ENCODE data around the gene MS4A10.
A peak's percentile ranks its signal among the peaks of the same experiment; 100 is the strongest.

Gene MS4A10

DNA sequence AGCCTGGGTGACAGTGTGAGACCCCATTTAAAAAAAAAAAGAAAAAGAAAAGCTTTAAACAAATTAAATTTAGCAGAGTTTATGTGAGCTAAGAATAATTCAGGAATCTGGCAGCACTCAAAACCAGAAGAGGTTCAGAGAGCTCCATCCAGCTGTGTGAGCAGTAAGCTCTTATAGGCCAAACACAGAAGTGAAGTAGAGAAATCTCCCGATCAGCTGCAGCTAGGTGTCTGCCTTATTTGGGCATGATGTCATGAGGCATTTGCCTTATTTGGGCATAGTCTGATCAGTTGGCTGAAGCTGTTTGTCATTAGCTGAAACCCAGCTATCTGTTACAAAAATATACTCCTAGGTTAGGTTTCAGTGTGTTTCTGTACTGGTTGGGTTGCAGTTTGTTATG lies 20.3 kb upstream of the MS4A10 start:
- peak in 1 of 3 donors; percentile 12 for DNase-seq
- Histone ChIP-seq H3K27ac (ENCODE audit: insufficient read depth in 1 of 2, low read depth in 1 of 2, low read length in 2 of 2, poor library complexity in 1 of 2, severe bottlenecking in 2 of 2) (no peak overlapping the region), H3K36me3 (ENCODE audit: control insufficient read depth in 4 of 4, insufficient read depth in 4 of 4, low read length in 3 of 4) (no peaks in the 10 kb centered on the region), H3K9me3 (ENCODE audit: control extremely low read depth in 1 of 5, control insufficient read depth in 4 of 5, insufficient read depth in 2 of 5, low read depth in 1 of 5, low read length in 4 of 5) (no peaks in the 10 kb centered on the region), H3K4me1 (ENCODE audit: control extremely low read depth in 1 of 4, control insufficient read depth in 4 of 4, insufficient read depth in 4 of 4, low read length in 3 of 4) (peaks cover 4 to 14% (median 6%) of the 10 kb centered on the region in 4 experiments), H3K4me3 (ENCODE audit: control insufficient read depth in 1 of 7, extremely low read depth in 1 of 7, insufficient read depth in 4 of 7, low read depth in 2 of 7, low read length in 6 of 7) (no peak overlapping the region), H3K27me3 (replicated peaks in 2 of 5; ENCODE audit: control insufficient read depth in 4 of 5, insufficient read depth in 5 of 5, low read length in 4 of 5) (peaks cover 0 to 4% (median 0%) of the 10 kb centered on the region in 5 experiments)
- WGBS (ENCODE audit: insufficient coverage) = 40% methylated on average over 1 of the region's 1 CpG
- ChIA-PET CTCF (interaction anchor here (0.8 to 10.0 kb wide), 8 partner anchors 10 to 419 kb away, joined by 3 to 100 read pairs (median 4); no protein-coding TSS in a partner anchor), POLR2A (no interaction called here)

DNA sequence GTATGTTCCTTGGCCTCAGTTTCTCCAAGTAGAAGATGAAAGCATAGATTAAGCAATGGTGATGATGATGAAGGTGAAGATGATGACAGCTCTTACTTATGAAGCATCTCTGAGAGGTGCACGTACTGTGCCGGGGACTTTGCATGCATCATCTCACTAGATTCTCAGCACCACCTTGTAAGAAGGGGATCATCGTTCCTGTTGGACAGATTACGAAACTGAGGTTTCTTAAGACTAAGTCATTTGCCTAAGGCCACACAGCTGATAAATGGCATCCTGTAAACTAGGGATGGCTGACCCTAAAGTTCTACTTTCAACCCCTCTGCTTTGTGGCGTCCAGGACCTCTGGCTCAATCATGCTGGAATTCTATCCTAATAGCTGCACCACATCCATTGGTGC lies 19.8 kb upstream of the MS4A10 start:
- DNase-seq = no peak
- POLR2A ChIA-PET = no interaction called here
- Histone ChIP-seq H3K27ac (ENCODE audit: insufficient read depth in 1 of 2, low read depth in 1 of 2, low read length in 2 of 2, poor library complexity in 1 of 2, severe bottlenecking in 2 of 2) (no peak overlapping the region), H3K4me3 (ENCODE audit: control insufficient read depth in 1 of 7, extremely low read depth in 1 of 7, insufficient read depth in 4 of 7, low read depth in 2 of 7, low read length in 6 of 7) (no peak overlapping the region), H3K4me1 (ENCODE audit: control extremely low read depth in 1 of 4, control insufficient read depth in 4 of 4, insufficient read depth in 4 of 4, low read length in 3 of 4) (peaks cover 0 to 9% (median 2%) of the 10 kb centered on the region in 4 experiments), H3K36me3 (ENCODE audit: control insufficient read depth in 4 of 4, insufficient read depth in 4 of 4, low read length in 3 of 4) (no peaks in the 10 kb centered on the region), H3K9me3 (ENCODE audit: control extremely low read depth in 1 of 5, control insufficient read depth in 4 of 5, insufficient read depth in 2 of 5, low read depth in 1 of 5, low read length in 4 of 5) (no peaks in the 10 kb centered on the region), H3K27me3 (replicated peaks in 2 of 5; ENCODE audit: control insufficient read depth in 4 of 5, insufficient read depth in 5 of 5, low read length in 4 of 5) (peaks cover 0 to 4% (median 0%) of the 10 kb centered on the region in 5 experiments)
- 91% methylated on average over 5 of the region's 5 CpGs for WGBS (ENCODE audit: insufficient coverage)
- CTCF ChIA-PET = interaction anchor here (0.7 to 10.0 kb wide), 8 partner anchors 9 to 420 kb away, joined by 3 to 100 read pairs (median 4); partner anchors contain the start of gene MS4A15

DNA sequence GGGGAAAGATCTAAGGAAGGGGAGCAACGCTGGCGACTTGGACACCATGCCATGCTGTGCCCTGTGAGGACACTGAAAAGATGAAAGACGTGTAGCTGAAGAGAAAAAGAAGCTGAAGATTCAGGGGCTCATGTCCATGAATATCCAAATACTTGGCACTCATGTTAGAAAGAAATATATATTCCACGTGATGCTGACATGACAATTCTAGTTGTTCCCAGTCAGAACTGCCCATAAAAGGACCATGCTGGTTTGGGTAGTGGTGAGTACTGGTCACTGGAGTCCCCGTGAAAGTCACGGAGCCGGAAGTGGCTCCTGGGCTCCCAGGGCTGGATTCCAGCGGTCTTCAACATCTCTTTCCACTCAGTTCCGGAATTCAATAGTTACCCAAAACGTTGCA lies 18.6 kb upstream of the MS4A10 start:
- no peak overlapping the region for H3K4me3 ChIP-seq (ENCODE audit: control insufficient read depth in 1 of 7, extremely low read depth in 1 of 7, insufficient read depth in 4 of 7, low read depth in 2 of 7, low read length in 6 of 7)
- POLR2A ChIA-PET = no interaction called here
- no peaks in the 10 kb centered on the region for H3K9me3 ChIP-seq (ENCODE audit: control extremely low read depth in 1 of 5, control insufficient read depth in 4 of 5, insufficient read depth in 2 of 5, low read depth in 1 of 5, low read length in 4 of 5)
- no peak for DNase-seq
- CTCF ChIA-PET = interaction anchor here (0.9 to 10.0 kb wide), 4 partner anchors 8 to 122 kb away, joined by 3 to 100 read pairs (median 3); no protein-coding TSS in a partner anchor
- H3K4me1 ChIP-seq (ENCODE audit: control extremely low read depth in 1 of 4, control insufficient read depth in 4 of 4, insufficient read depth in 4 of 4, low read length in 3 of 4) = peaks cover 0 to 2% (median under 1%) of the 10 kb centered on the region in 4 experiments
- no peaks in the 10 kb centered on the region for H3K36me3 ChIP-seq (ENCODE audit: control insufficient read depth in 4 of 4, insufficient read depth in 4 of 4, low read length in 3 of 4)
- WGBS (ENCODE audit: insufficient coverage) = 100% methylated on average over 6 of the region's 10 CpGs
- no peak overlapping the region for H3K27ac ChIP-seq (ENCODE audit: insufficient read depth in 1 of 2, low read depth in 1 of 2, low read length in 2 of 2, poor library complexity in 1 of 2, severe bottlenecking in 2 of 2)
- H3K27me3 ChIP-seq (replicated peaks in 2 of 5; ENCODE audit: control insufficient read depth in 4 of 5, insufficient read depth in 5 of 5, low read length in 4 of 5) = peaks cover 0 to 4% (median 0%) of the 10 kb centered on the region in 5 experiments

DNA sequence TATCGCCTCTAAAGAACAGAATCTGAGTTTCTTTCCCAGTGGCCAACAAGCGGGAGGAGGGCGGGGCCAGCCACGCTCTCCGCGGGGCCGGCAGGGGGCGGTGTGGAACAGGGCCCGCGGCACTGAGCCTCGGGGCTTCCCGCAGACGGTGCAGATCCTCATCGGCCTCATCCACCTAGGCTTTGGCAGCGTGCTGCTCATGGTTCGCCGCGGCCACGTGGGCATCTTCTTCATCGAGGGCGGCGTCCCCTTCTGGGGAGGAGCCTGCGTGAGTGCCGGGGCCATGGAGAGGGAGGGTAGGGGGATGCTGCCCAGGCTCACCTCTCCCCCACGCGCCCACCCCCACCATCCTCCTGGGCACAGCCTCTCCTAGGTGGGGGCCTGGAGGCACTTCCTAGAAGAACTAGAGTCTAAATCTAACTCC lies 17.7 kb upstream of the MS4A10 start:
- peak in 2 of 3 donors; percentile 35 to 52 for DNase-seq
- Histone ChIP-seq H3K27ac (ENCODE audit: insufficient read depth in 1 of 2, low read depth in 1 of 2, low read length in 2 of 2, poor library complexity in 1 of 2, severe bottlenecking in 2 of 2) (no peak overlapping the region), H3K36me3 (ENCODE audit: control insufficient read depth in 4 of 4, insufficient read depth in 4 of 4, low read length in 3 of 4) (no peaks in the 10 kb centered on the region), H3K4me1 (ENCODE audit: control extremely low read depth in 1 of 4, control insufficient read depth in 4 of 4, insufficient read depth in 4 of 4, low read length in 3 of 4) (no peaks in the 10 kb centered on the region), H3K27me3 (replicated peaks in 2 of 5; ENCODE audit: control insufficient read depth in 4 of 5, insufficient read depth in 5 of 5, low read length in 4 of 5) (peaks cover 0 to 4% (median under 1%) of the 10 kb centered on the region in 5 experiments), H3K4me3 (ENCODE audit: control insufficient read depth in 1 of 7, extremely low read depth in 1 of 7, insufficient read depth in 4 of 7, low read depth in 2 of 7, low read length in 6 of 7) (no peak overlapping the region), H3K9me3 (ENCODE audit: control extremely low read depth in 1 of 5, control insufficient read depth in 4 of 5, insufficient read depth in 2 of 5, low read depth in 1 of 5, low read length in 4 of 5) (no peaks in the 10 kb centered on the region)
- ChIA-PET POLR2A (no interaction called here), CTCF (interaction anchor here (0.9 to 10.0 kb wide), 4 partner anchors 9 to 122 kb away, joined by 3 to 100 read pairs (median 3); no protein-coding TSS in a partner anchor)
- 60% methylated on average over 9 of the region's 26 CpGs for WGBS (ENCODE audit: insufficient coverage)

DNA sequence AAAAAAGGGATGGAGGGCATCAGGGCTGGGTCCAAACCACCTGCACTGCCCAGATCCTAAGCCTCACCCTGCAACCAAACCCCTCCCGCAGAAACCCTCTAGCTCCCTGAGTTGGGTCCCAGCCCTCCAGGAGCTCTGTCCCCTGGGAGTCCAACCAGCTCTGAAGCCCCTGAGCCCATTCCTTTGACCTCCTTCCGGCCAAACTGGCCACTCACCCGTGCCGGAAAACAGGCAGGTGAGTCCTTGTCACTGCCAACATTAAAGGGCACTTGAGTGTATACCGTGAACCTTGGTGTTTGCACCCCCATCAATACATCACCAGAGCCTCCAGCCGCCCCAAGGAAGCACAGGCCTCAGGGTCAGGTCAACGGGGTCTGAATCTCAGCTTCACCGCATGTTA lies 16.9 kb upstream of the MS4A10 start:
- no peaks in the 10 kb centered on the region for H3K9me3 ChIP-seq (ENCODE audit: control extremely low read depth in 1 of 5, control insufficient read depth in 4 of 5, insufficient read depth in 2 of 5, low read depth in 1 of 5, low read length in 4 of 5)
- no peak for DNase-seq
- no peaks in the 10 kb centered on the region for H3K36me3 ChIP-seq (ENCODE audit: control insufficient read depth in 4 of 4, insufficient read depth in 4 of 4, low read length in 3 of 4)
- ChIA-PET POLR2A (no interaction called here), CTCF (interaction anchor here (1.4 to 10.0 kb wide), 2 partner anchors 9 to 423 kb away, joined by 3 to 100 read pairs; no protein-coding TSS in a partner anchor)
- H3K4me1 ChIP-seq (ENCODE audit: control extremely low read depth in 1 of 4, control insufficient read depth in 4 of 4, insufficient read depth in 4 of 4, low read length in 3 of 4) = no peaks in the 10 kb centered on the region
- 96% methylated on average over 5 of the region's 8 CpGs for whole genome bisulfite sequencing (ENCODE audit: insufficient coverage)
- H3K27me3 ChIP-seq (replicated peaks in 2 of 5; ENCODE audit: control insufficient read depth in 4 of 5, insufficient read depth in 5 of 5, low read length in 4 of 5) = peaks cover 0 to 4% (median 2%) of the 10 kb centered on the region in 5 experiments
- no peak overlapping the region for H3K27ac ChIP-seq (ENCODE audit: insufficient read depth in 1 of 2, low read depth in 1 of 2, low read length in 2 of 2, poor library complexity in 1 of 2, severe bottlenecking in 2 of 2)
- no peak overlapping the region for H3K4me3 ChIP-seq (ENCODE audit: control insufficient read depth in 1 of 7, extremely low read depth in 1 of 7, insufficient read depth in 4 of 7, low read depth in 2 of 7, low read length in 6 of 7)

DNA sequence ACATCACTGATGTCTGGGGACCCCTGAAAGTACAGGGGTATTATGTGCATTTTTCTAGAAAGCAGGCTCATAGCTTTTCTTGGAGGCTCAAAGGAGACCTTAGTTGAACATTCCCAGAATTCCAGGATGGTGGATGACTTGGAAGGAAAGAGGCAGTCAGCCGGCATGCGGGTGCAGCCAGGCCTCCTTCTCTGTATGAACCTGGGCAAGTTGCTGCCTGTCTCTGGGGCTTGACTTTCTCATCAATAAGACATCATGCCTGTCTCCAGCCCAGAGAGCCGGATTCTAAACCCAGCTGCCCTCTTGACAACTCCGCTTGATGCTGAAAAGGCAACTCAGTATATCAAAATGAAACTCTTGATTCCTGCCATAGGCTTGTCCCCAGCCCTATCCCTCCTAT lies 15.9 kb upstream of the MS4A10 start:
- ChIA-PET CTCF (interaction anchor here (1.4 to 10.0 kb wide), 4 partner anchors 8 to 424 kb away, joined by 3 to 100 read pairs (median 6); partner anchors contain the start of gene MS4A15), POLR2A (no interaction called here)
- Histone ChIP-seq H3K27me3 (replicated peaks in 2 of 5; ENCODE audit: control insufficient read depth in 4 of 5, insufficient read depth in 5 of 5, low read length in 4 of 5) (peaks cover 0 to 4% (median 2%) of the 10 kb centered on the region in 5 experiments), H3K9me3 (ENCODE audit: control extremely low read depth in 1 of 5, control insufficient read depth in 4 of 5, insufficient read depth in 2 of 5, low read depth in 1 of 5, low read length in 4 of 5) (no peaks in the 10 kb centered on the region), H3K4me3 (ENCODE audit: control insufficient read depth in 1 of 7, extremely low read depth in 1 of 7, insufficient read depth in 4 of 7, low read depth in 2 of 7, low read length in 6 of 7) (no peak overlapping the region), H3K27ac (ENCODE audit: insufficient read depth in 1 of 2, low read depth in 1 of 2, low read length in 2 of 2, poor library complexity in 1 of 2, severe bottlenecking in 2 of 2) (no peak overlapping the region), H3K4me1 (ENCODE audit: control extremely low read depth in 1 of 4, control insufficient read depth in 4 of 4, insufficient read depth in 4 of 4, low read length in 3 of 4) (no peaks in the 10 kb centered on the region), H3K36me3 (ENCODE audit: control insufficient read depth in 4 of 4, insufficient read depth in 4 of 4, low read length in 3 of 4) (no peaks in the 10 kb centered on the region)
- WGBS (ENCODE audit: insufficient coverage) = 78% methylated on average over 4 of the region's 4 CpGs
- DNase-seq = no peak

DNA sequence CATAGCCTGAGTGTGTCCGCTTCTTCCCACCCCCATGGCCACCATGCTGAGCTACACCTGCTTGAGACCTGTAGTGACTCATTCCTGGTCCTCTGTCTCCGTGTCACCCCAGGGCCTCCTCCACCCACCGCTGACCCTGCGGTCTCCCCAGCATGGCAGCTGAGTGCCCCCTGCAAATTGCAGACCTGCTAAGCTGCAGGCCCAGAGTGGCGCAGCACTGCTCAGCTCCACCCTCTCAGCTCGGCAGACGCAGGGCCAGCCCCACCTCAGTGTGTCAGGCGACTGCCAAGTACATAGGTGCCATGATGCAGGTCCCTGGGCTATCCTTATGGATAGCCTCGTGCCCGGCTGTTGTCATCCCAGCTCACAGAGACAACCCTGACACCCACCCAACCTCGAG lies 15.3 kb upstream of the MS4A10 start:
- Histone ChIP-seq H3K9me3 (ENCODE audit: control extremely low read depth in 1 of 5, control insufficient read depth in 4 of 5, insufficient read depth in 2 of 5, low read depth in 1 of 5, low read length in 4 of 5) (no peaks in the 10 kb centered on the region), H3K4me3 (ENCODE audit: control insufficient read depth in 1 of 7, extremely low read depth in 1 of 7, insufficient read depth in 4 of 7, low read depth in 2 of 7, low read length in 6 of 7) (no peak overlapping the region), H3K27me3 (replicated peaks in 2 of 5; ENCODE audit: control insufficient read depth in 4 of 5, insufficient read depth in 5 of 5, low read length in 4 of 5) (peaks cover 0 to 4% (median 2%) of the 10 kb centered on the region in 5 experiments), H3K4me1 (ENCODE audit: control extremely low read depth in 1 of 4, control insufficient read depth in 4 of 4, insufficient read depth in 4 of 4, low read length in 3 of 4) (no peaks in the 10 kb centered on the region), H3K36me3 (ENCODE audit: control insufficient read depth in 4 of 4, insufficient read depth in 4 of 4, low read length in 3 of 4) (no peaks in the 10 kb centered on the region), H3K27ac (ENCODE audit: insufficient read depth in 1 of 2, low read depth in 1 of 2, low read length in 2 of 2, poor library complexity in 1 of 2, severe bottlenecking in 2 of 2) (no peak overlapping the region)
- ChIA-PET CTCF (interaction anchor here (1.4 to 2.3 kb wide), 3 partner anchors 12 to 128 kb away, joined by 3 to 10 read pairs (median 4); partner anchors contain the start of gene MS4A15), POLR2A (no interaction called here)
- no peak for DNase-seq
- 95% methylated on average over 11 of the region's 11 CpGs for WGBS (ENCODE audit: insufficient coverage)

Data from common myeloid progenitor, CD34-positive (primary cell).